GM18526 (cell line): ENCODE measurements around the gene LSAMP.

Experiments
- POLR2A ChIP-seq: IDR thresholded peaks from 3 replicates; pipeline ENCODE4 v1.6.1; 2011; ENCODE audit not compliant: insufficient read length; ENCODE audit errors: extremely low read depth

Gene LSAMP

GRCh38 chr3:115974940-115975339, 470.3 kb downstream of the LSAMP start:
- no peak for TF ChIP-seq POLR2A

GRCh38 chr3:115968871-115969270, 476.4 kb downstream of the LSAMP start:
- TF ChIP-seq POLR2A = no peak

DNA sequence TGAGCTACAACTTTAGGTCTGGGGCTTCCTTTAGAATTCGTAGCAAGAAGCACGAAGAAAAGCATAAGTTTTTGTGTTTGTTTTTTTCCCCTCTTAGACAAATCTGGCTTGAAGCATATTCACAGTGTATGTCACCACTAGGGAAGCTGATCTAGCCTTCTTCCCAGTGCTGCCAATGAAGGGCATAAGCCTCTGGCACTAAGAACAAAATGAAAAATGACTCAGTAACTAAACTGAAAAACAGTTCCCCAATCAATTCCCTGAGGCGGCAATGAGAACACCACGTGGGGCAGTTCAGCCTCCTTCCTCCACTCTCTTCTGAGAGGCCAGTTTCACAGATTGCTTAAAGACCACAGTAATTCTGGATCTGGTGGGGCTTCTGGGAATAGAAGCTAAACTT, 483.9 kb downstream of the LSAMP start:
- no peak for TF ChIP-seq POLR2A

DNA sequence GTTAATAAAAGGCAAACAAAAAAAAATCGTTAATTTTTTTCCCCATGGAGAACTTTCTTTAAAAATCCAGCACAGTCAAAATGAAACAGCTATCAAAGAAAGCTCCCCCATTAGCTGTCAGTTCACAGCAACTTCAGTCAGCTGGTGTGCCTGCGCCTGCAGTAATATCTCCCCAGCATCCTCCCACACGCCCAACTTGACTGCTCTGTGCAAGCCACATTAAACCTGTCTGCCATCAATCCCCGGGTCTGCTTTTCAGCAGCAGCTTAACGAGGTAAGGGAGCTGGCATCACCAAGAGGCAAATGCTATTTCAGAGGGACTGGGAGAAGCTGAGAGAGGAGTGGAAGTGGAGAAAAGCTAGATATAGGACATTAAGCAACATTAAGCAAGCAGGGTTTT, 484.5 kb downstream of the LSAMP start:
- no peak for TF ChIP-seq POLR2A

DNA sequence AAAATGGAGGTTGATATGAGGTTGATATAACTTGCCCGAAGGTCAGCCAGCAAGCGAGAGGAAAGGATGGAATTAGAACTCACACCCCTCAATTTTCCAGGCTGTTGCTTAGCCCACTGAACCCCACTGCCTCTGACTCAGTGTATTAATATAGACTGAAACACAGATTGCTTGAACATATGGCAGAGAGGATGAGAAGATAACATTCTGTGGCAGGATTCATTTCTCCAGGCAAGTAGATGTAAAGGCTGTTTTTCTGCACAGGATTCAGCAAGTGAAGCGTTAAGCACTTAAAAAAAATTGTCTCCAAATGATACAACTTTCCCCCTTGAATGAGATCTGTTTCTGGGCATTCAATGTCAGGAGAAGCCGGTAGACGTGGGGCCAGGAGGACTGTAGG, 486.8 kb downstream of the LSAMP start:
- TF ChIP-seq POLR2A = no peak

DNA sequence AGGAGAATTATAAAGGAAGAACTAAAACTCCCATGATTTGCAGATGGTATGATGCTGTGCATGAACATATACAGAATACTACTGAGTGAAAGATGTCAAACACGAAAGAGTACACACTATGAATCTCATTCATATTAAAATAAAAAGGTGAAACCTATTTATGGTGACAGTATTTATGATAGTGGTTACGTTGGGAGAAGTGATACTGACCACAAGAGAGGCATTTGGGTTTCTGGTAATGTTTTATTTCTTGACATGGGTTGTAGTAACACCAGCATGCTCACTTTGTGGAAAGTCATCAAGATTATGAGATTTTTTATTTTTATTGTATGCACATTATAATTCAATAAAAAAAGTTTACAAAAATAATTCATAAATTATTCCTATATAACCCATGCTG, 498.0 kb downstream of the LSAMP start:
- no peak for TF ChIP-seq POLR2A

DNA sequence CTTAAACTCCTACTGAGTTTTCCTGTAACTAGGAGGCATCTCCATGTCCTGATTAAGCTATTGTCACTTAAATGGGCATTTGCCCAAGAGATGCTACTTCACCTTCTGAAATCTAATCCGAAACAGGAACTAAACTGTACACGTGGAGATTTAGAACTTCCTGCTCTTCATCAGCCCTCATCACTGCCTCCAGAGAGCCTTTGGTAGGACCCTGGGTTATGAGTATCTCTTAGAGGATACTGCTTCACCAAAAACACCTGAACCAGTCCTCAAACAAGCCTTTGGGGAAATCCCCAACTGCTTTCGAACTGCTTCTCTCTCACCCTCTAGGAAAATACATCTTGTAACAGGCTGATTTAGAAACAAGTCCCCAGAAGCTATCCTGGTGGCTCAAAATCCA, 501.7 kb downstream of the LSAMP start:
- no peak for TF ChIP-seq POLR2A

DNA sequence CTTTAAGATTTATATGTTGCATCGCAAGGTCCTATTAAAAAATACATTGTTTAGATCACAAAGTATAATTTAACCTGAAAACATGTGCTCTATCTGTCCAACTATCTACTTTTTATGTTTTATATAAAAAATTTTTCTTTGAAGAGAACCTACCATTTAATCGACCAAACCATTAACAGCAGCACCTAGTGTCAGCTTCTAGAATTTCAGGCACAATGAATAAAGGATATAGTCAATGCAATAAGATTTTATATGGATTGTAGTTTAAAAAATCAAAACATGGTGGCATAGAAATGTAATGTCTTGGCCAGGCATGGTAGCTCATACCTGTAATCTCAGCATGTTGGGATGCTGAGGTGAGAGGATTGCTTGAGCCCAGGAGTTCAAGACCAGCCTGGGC, 508.2 kb downstream of the LSAMP start:
- no peak for TF ChIP-seq POLR2A

DNA sequence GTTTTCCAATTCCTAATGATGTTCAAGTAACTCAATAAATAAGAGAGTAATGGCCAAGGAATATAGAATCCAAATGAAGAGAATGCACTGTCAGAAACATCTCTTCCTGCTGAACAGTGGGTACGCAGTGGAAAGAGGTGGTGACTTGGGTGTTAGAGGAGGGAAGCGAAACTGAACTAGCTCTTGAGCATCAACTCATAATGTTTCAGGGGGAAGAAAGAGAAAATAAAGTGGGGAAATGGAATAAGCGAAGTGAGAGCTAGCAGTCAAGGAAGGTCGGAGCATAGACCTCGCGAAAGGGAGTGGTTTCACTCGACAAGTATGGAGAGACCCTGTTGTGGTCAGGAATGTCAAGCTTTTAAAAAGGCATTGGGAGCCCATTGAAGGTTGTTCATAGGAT, 512.5 kb downstream of the LSAMP start:
- no peak for TF ChIP-seq POLR2A

DNA sequence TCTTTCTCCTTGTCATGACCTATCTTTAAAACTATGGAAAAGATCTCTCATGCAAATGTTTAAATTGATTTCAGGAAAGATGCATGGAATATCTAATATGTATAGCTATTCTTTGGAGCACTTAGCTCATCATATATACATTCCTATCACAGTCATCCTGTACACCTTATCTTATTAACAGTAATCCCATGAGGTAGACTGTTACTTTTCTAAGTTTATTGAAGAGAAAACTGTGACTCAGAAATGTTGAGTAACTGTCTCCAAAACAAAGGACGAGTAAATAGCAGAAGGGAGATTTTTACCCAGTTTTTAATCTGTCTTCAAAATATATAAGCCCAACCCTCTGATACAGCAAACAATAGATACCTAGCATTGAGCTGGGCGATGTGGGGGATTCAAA, 513.7 kb downstream of the LSAMP start:
- no peak for TF ChIP-seq POLR2A

- TF ChIP-seq POLR2A = no peak
These were observed 514.4 kb downstream of the LSAMP start for GRCh38 chr3:115930922-115931321.

GRCh38 chr3:115930168-115930567, 515.1 kb downstream of the LSAMP start:
- no peak for TF ChIP-seq POLR2A

DNA sequence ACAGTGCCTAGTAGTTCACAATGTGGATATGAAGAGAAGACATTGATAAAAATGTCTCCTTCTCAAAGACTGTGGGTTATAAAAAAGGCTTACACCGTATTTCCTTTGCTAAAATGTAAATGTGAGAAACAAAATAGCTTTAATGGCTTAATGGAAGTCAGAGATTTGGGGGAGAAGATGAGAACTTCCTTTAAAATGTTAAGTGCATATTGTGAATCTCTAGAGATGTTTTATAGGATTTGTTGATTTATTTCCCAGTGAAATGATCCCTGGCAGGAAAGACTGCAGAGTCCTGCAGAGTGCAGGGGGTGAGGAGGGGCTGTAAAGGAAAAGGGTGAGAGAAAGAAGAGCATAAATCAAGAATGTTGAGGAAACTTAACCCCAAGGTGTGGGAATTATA, 516.9 kb downstream of the LSAMP start:
- TF ChIP-seq POLR2A = no peak

GRCh38 chr3:115927197-115927596, 518.1 kb downstream of the LSAMP start:
- TF ChIP-seq POLR2A = no peak

DNA sequence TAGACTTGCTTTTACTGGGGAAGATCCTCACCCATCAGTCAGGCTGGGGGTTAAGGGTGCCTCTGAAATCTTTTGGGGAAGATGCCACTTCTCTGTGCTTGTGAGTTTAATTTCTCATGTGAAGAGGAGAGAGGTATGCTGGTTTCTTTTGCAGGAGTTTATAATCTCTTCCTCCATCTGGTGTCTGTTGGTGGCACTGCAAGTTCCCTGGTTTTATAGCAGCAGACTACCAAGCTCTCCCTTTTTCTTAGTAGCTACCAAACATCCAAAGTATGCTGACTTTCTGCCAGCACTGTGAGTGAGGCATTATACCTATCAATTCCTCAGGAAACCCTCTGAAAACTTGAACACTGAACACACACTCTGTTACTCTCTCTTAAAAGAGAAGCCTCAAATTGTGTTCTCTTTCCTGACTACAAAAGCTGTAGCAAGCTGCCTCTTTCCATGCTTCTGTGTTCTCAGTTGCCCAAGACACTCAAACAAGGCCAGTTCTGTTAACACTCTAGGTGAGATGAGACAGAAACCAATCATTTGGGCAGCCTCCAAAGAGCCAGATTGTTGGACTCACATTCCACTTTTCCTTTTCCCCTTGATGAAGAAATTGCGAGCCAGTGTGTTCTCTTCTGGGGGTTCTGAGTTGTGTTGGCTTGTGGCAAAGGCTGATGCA, 522.5 kb downstream of the LSAMP start:
- no peak for TF ChIP-seq POLR2A

GRCh38 chr3:115921711-115922110, 523.6 kb downstream of the LSAMP start:
- no peak for TF ChIP-seq POLR2A

GRCh38 chr3:115918900-115919299, 526.4 kb downstream of the LSAMP start:
- TF ChIP-seq POLR2A = no peak
